Activated CD8-positive, alpha-beta memory T cell treated with anti-CD3 and anti-CD28 coated beads, Interleukin-2, amount 50 U/mL, for 1 hour (primary cell): ENCODE results near the gene FSTL5.

Experiments
- DNase-seq: peaks from one replicate; pipeline ENCODE4 v3.0.0-alpha.2; 2020; ENCODE audit errors: extremely low read depth

Gene FSTL5

DNA sequence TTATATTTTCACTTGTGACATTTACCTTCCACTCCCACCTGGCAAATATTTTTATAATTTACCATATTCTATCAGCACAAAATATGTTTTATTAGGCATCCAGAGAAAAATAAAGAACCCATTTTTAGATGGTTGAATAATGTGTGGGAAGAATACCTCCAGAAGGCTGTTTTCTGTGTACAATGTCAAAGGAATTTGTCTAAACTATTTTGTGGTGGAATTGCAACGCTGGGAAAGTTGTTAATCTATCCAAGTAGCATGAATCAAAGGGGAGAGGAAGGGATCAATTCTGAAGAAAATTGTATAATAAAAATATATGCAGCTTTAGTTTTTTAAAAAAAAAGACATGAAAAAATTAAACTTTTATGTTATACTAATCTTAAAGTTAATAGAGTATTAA is 706.5 kb downstream of the FSTL5 start:
- no peak for DNase-seq

DNA sequence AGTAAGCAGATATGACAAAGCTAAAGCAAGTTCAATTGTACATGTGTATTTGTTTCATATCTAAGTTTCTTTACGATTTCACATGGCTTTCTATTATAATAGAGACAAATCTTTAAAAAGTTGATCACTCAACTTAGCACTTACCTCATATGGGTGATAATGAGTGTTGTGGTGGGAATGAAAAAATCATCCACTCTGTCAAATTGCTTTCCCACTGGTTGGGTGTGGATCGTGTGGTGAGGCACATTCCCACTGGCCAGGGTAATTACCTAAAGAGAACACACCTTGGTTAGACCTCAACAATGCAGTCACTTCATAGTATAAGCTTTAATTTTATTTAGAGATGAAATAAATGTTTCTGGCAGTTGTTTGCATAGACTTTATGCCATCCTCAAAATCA is 708.9 kb downstream of the FSTL5 start:
- DNase-seq, result no peak

- DNase-seq, result no peak
These were observed 715.1 kb downstream of the FSTL5 start for GRCh38 chr4:161448550-161449180.

DNA sequence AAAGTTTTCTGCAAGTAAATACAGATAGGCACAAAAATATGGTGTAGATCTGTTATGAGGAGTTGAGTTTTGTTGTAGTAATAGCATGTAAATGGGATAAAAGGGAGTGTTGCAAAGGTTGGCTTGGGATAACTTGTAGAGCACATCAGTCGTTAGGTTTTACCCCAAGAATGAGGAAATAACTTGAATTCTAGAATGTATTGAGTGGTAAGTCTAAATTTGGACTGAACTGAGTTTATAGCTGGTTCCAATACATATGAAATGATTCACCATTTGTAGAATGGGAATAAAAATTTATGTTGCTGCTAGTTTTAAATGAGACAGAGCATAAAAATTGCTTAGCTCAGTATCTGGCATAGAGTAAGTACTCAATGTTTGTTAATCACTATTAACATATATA is 719.2 kb downstream of the FSTL5 start:
- DNase-seq, result no peak

DNA sequence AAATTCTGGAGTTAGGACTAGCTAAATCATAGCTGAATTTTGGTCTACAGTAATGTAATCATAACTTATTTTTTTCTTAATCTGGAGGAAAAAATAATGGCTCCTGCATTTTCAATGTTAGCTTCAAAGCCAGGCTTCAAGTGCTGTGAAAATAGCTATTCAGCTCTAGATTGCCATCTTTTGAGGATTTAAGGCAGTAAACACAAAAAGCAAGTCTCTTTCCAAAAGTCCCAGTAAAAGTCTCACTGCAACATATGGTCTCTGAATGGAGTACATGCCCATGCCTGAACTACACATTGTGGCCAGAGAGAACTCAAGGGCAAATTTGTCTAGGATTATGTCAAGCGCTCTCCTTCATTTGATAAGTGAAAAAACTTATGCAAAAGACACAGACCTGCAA is 720.9 kb downstream of the FSTL5 start:
- DNase-seq, result no peak

GRCh38 chr4:161438096-161438495 is 725.7 kb downstream of the FSTL5 start:
- DNase-seq, result no peak

- DNase-seq, result no peak
These were observed 735.4 kb downstream of the FSTL5 start for GRCh38 chr4:161428180-161428965.

DNA sequence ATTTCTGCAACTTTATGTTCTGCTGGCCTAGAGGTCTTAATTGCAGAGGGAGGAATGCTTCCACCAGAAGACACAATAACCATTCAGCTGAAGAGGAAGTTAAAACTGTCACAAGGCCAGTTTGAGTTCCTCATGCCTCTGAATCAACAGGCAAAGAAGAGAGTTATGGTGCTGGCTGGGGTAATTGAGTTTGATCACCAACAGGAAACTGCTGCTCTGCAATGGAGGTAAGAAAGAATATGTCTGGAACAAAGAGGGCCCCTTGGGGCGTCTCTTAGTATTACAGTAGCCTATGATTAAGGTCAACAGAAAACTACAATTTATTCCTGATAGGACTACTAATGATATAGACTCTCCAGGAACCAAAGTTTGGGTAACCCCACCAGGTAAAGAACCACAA is 744.0 kb downstream of the FSTL5 start:
- DNase-seq, result no peak

DNA sequence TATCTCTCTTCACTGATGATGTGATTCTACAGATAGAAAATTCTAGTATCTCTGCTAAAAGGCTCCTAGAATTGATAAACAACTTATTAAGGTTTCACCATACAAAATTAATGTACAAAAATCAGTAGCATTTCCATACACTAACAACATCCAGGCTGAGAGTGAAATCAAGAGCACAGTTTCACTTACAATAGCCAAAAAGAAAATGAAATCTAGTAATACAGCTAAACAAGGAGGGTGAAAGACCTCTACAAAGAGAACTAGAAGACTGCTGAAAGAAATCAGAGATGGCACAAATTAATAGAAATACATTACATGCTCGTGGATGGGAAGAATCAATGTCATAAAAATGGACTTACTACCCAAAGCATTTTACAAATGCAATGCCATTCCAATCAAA is 751.9 kb downstream of the FSTL5 start:
- DNase-seq, result no peak

GRCh38 chr4:161404346-161405110 is 759.3 kb downstream of the FSTL5 start:
- no peak for DNase-seq

- DNase-seq, result no peak
These were observed 760.0 kb downstream of the FSTL5 start for GRCh38 chr4:161403781-161404180.

DNA sequence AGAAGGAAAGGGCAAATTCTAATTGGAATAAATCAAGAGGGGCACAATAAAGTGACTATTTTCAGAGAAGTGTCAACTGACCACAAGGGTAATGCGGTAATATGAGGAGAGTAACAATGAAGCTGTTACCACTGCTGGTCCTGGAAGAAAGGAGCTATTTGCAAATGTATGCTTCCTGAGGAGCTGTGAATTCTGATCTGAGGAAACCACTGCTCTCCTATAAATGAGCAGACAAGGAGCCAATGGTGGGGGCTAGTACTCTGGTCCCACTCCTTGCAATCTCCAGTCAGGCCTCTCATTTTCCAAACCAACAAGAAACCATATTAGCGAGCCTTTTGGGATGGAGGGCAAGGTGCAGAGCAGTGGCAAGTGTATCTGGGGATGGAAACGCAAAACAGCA is 770.2 kb downstream of the FSTL5 start:
- no peak for DNase-seq

GRCh38 chr4:161382655-161383054 is 781.1 kb downstream of the FSTL5 start:
- no peak for DNase-seq

- no peak for DNase-seq
These were observed 787.5 kb downstream of the FSTL5 start for GRCh38 chr4:161376275-161376674.

- no peak for DNase-seq
These were observed 799.1 kb downstream of the FSTL5 start for GRCh38 chr4:161364681-161365080.

GRCh38 chr4:161360982-161361381 is 802.8 kb downstream of the FSTL5 start:
- DNase-seq, result no peak

GRCh38 chr4:161359491-161359890 is 804.3 kb downstream of the FSTL5 start:
- no peak for DNase-seq

GRCh38 chr4:161356351-161356750 is 807.4 kb downstream of the FSTL5 start:
- DNase-seq, result no peak

- no peak for DNase-seq
These were observed 812.9 kb downstream of the FSTL5 start for GRCh38 chr4:161350946-161351345.

DNA sequence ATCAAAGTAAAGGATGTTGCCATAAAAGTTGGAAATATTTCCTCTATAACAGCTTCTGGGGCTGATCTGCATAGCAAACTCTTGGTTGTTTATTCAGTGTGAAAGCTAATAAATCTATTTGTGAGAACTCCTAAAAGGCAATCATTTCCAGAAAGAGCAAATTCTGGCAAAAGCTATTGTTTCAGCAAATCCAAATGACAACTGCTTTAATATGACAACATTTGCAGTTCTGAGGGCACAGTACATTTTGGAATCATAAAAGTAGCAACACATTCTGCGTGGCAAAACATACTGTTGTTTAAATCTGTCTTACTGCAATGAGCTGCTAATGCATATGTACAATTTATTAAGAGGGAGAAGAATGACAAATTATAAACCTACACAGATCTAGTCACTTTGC is 818.1 kb downstream of the FSTL5 start:
- no peak for DNase-seq

DNA sequence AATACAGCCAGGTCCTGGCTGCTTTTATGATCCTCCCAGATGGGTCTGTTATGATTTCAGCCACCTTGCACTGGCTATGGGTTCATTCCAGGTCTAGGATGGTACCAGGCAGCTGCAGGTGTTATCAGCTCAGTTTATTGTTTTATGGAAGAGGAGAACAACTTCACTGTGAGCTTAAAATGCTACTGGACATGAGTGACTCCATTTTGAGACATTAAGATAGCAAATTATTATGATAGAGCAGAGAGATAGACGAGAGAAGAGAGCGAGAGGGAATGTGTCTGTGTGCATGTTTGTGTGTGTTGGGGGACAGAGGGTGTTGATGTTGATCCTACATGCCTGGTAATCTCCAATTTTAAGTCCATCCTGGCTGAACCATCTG is 820.2 kb downstream of the FSTL5 start:
- no peak for DNase-seq

GRCh38 chr4:161342881-161343568 is 820.8 kb downstream of the FSTL5 start:
- no peak for DNase-seq
